Activated CD4-positive, alpha-beta memory T cell treated with anti-CD3 and anti-CD28 coated beads for 36 hours (primary cell): ENCODE measurements around the gene ACIN1. TPM values are rescaled to one million over a fixed set of nuclear protein-coding genes. Genes with fewer than 3 reads are reported as not detected.

Source experiments
- CTCF ChIA-PET: fragments of 350-600 bp; sonication (Branson Sonifier 250); formaldehyde crosslinking; loops from one replicate; lab custom pipeline; 2021; ENCODE audit warnings: antibody characterized with exemption, inconsistent platforms; lab: Charles Lee
- POLR2A ChIA-PET: fragments of 350-600 bp; sonication (Branson Sonifier 250); formaldehyde crosslinking; loops from one replicate; lab custom pipeline; 2021; ENCODE audit warnings: antibody characterized with exemption; lab: Charles Lee
- DNase-seq: peaks from one replicate; pipeline ENCODE4 v3.0.0-alpha.2; 2020
- H3K27ac Mint-ChIP-seq: one replicate; pipeline ENCODE4 v1.8.0; 2021; ENCODE audit warnings: mixed read lengths
- H3K27me3 Mint-ChIP-seq: one replicate; pipeline ENCODE4 v1.8.0; 2021; ENCODE audit warnings: mixed read lengths
- H3K36me3 Mint-ChIP-seq: one replicate; pipeline ENCODE4 v1.8.0; 2021; ENCODE audit warnings: mixed read lengths
- H3K4me1 Mint-ChIP-seq: one replicate; pipeline ENCODE4 v1.8.0; 2021; ENCODE audit warnings: low read depth, mixed read lengths
- H3K4me3 Mint-ChIP-seq: one replicate; pipeline ENCODE4 v1.8.0; 2021; ENCODE audit warnings: mild to moderate bottlenecking, mixed read lengths
- H3K9me3 Mint-ChIP-seq: one replicate; pipeline ENCODE4 v1.8.0; 2021; ENCODE audit warnings: mixed read lengths
- intact Hi-C: fragments of 100-400 bp; cut with micrococcal nuclease; formaldehyde crosslinking; loops from one replicate; pipeline ENCODE4 v1.15.1; 2023
- total RNA-seq, 2 experiments: library from RNA; stranded (reverse); gene quantifications; one replicate each; pipeline ENCODE4 v1.2.3, GENCODE V29; 2021

ACIN1 gene
- total RNA-seq, 2 experiments from 2014 or later = 148 to 157 TPM

DNA sequence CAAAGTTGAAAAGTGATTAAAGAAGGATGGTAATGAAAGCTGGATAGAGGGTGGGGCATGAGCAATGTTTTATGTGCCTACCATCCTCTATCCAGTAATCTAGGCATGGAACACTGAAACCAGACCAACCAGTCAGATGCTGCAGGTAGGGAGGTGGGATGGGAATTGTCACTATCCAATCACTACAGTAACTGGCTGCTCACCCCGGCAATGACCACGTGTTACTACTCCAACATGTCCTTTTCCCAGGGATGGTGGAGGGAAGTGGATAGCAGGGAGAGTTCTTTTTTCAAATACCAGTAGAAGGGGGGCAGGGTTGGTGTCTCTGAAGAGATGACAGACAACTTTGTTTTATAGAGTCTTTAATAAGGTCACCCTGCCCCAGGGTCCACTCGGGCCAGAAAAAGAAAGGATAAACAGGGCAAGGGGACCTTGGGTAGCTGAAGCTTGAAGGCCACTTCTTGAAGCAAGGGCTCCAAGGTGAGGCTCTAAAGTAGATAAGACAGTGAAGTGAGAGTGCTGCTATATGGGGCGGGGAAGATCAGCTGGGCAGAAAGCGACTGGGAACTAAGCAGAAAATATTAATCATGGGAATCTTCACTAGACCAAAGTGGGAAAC is 22.9 kb downstream of the ACIN1 start:
- H3K27ac Mint-ChIP-seq = peak overlapping the region; percentile 88
- H3K36me3 Mint-ChIP-seq = peaks cover 45% of the 10 kb centered on the region
- H3K9me3 Mint-ChIP-seq = no peaks in the 10 kb centered on the region
- intact Hi-C loops = loop anchor here (1.0 kb wide), 1 partner anchor 23 kb away; the partner anchor contains the start of genes ACIN1 and C14orf119
- DNase-seq = no peak
- ChIA-PET POLR2A (interaction anchor here (0.6 to 2.6 kb wide), 6 partner anchors 12 to 250 kb away, joined by 3 to 17 read pairs (median 4); partner anchors contain the start of genes ACIN1, C14orf119 and PRMT5), CTCF (interaction anchor here (0.5 to 5.2 kb wide), 15 partner anchors 9 to 229 kb away, joined by 3 to 65 read pairs (median 7); partner anchors contain the start of genes ACIN1, AJUBA, C14orf119 and CDH24)
- peak overlapping the region; percentile 94 for H3K4me3 Mint-ChIP-seq
- H3K4me1 Mint-ChIP-seq = peaks cover 39% of the 10 kb centered on the region
- no peaks in the 10 kb centered on the region for H3K27me3 Mint-ChIP-seq

- DNase-seq = peak; percentile 89
- H3K36me3 Mint-ChIP-seq = peaks cover 46% of the 10 kb centered on the region
- POLR2A ChIA-PET = interaction anchor here (0.6 to 2.6 kb wide), 7 partner anchors 11 to 251 kb away, joined by 3 to 17 read pairs (median 3); partner anchors contain the start of genes ACIN1, C14orf119 and PRMT5
- peak overlapping the region; percentile 94 for H3K4me3 Mint-ChIP-seq
- peak overlapping the region; percentile 88 for H3K27ac Mint-ChIP-seq
- CTCF ChIA-PET = interaction anchor here (0.5 to 5.2 kb wide), 17 partner anchors 9 to 229 kb away, joined by 3 to 65 read pairs (median 7); partner anchors contain the start of genes ACIN1, AJUBA, C14orf119 and CDH24
- intact Hi-C loops = loop anchor here (1.0 kb wide), 1 partner anchor 24 kb away; the partner anchor contains the start of genes ACIN1 and C14orf119
- H3K4me1 Mint-ChIP-seq = peaks cover 39% of the 10 kb centered on the region
- no peaks in the 10 kb centered on the region for H3K27me3 Mint-ChIP-seq
- H3K9me3 Mint-ChIP-seq = no peaks in the 10 kb centered on the region
These were observed 23.6 kb downstream of the ACIN1 start for GRCh38 chr14:23071244-23071920.

DNA sequence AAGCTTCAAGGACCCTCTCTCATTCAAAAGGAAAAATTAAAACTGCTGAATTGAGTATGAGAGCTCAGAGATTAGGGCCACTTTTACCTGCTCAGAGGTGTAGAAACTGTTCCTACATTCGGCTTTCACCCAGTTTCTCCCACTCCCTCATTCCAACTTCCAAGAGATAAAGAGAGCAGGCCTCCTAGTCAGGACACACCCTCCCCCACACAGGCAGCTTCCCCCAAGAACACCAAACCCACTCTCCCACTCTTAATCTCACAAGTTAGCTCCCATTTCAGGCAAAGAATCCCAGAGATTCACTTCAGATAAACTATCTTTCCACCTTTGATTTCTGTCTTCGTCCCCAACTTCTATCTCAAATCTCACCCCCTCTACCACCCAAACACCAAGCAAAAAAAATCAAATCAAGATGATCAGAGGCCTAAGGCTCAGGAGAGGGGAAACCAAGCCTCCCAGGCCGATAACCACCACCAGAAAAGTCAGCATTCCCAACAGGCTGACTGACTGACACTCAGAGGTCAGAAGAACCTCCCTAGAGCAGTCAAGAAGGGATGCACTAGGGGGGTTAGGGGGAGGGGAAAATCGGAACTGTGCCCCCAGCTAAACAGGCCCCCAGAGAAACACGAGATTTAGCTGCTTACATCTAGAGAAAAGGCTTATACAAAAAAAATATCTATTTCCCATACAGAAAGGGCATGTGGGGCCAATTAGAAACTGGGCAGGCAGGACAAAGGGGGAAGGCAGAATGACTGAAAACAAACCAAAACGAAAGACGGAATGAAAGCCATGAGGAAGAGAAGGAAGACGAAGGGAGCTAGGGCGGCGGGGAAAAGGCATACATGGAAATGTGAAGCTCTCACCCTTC is 24.4 kb downstream of the ACIN1 start:
- Mint-ChIP-seq H3K9me3 (no peaks in the 10 kb centered on the region), H3K27me3 (no peaks in the 10 kb centered on the region), H3K4me1 (peaks cover 44% of the 10 kb centered on the region), H3K36me3 (peaks cover 49% of the 10 kb centered on the region), H3K27ac (peak overlapping the region; percentile 88), H3K4me3 (peak overlapping the region; percentile 94)
- ChIA-PET CTCF (interaction anchor here (0.8 to 5.2 kb wide), 17 partner anchors 8 to 230 kb away, joined by 3 to 65 read pairs (median 7); partner anchors contain the start of genes ACIN1, AJUBA, C14orf119 and CDH24), POLR2A (interaction anchor here (0.6 to 2.6 kb wide), 3 partner anchors 8 to 64 kb away, joined by 3 to 17 read pairs (median 3); partner anchors contain the start of genes ACIN1 and C14orf119)
- no peak for DNase-seq
- intact Hi-C loops = loop anchor here (1.0 kb wide), 1 partner anchor 25 kb away; the partner anchor contains the start of genes ACIN1 and C14orf119

GRCh38 chr14:23069413-23069806 is 25.5 kb downstream of the ACIN1 start:
- H3K27me3 Mint-ChIP-seq = no peaks in the 10 kb centered on the region
- no peak overlapping the region for H3K27ac Mint-ChIP-seq
- H3K4me1 Mint-ChIP-seq = peaks cover 42% of the 10 kb centered on the region
- no peak for DNase-seq
- H3K9me3 Mint-ChIP-seq = no peaks in the 10 kb centered on the region
- POLR2A ChIA-PET = interaction anchor here (0.7 kb wide), 1 partner anchor 62 kb away, joined by 3 read pairs; no protein-coding TSS in a partner anchor
- peaks cover 45% of the 10 kb centered on the region for H3K36me3 Mint-ChIP-seq
- CTCF ChIA-PET = interaction anchor here (0.7 to 18.9 kb wide), 56 partner anchors 10 to 489 kb away, joined by 3 to 839 read pairs (median 7); partner anchors contain the start of genes ACIN1, AJUBA, C14orf119 and CDH24
- H3K4me3 Mint-ChIP-seq = no peak overlapping the region
- intact Hi-C loops = loop anchor here (1.0 to 2.0 kb wide), 2 partner anchors 39 to 118 kb away; no protein-coding TSS in a partner anchor

- ChIA-PET POLR2A (interaction anchor here (0.7 to 1.1 kb wide), 2 partner anchors 11 to 62 kb away, joined by 3 read pairs; partner anchors contain the start of gene CDH24), CTCF (interaction anchor here (0.6 to 18.9 kb wide), 63 partner anchors 11 to 489 kb away, joined by 3 to 839 read pairs (median 6); partner anchors contain the start of genes ACIN1, AJUBA, C14orf119 and CDH24)
- no peak overlapping the region for H3K4me3 Mint-ChIP-seq
- no peaks in the 10 kb centered on the region for H3K9me3 Mint-ChIP-seq
- DNase-seq = peak; percentile 82
- peaks cover 48% of the 10 kb centered on the region for H3K36me3 Mint-ChIP-seq
- H3K4me1 Mint-ChIP-seq = peaks cover 42% of the 10 kb centered on the region
- no peaks in the 10 kb centered on the region for H3K27me3 Mint-ChIP-seq
- intact Hi-C loops = loop anchor here (1.0 to 2.0 kb wide), 2 partner anchors 40 to 118 kb away; no protein-coding TSS in a partner anchor
- peak overlapping the region; percentile 66 for H3K27ac Mint-ChIP-seq
These were observed 26.0 kb downstream of the ACIN1 start for GRCh38 chr14:23068789-23069412.

DNA sequence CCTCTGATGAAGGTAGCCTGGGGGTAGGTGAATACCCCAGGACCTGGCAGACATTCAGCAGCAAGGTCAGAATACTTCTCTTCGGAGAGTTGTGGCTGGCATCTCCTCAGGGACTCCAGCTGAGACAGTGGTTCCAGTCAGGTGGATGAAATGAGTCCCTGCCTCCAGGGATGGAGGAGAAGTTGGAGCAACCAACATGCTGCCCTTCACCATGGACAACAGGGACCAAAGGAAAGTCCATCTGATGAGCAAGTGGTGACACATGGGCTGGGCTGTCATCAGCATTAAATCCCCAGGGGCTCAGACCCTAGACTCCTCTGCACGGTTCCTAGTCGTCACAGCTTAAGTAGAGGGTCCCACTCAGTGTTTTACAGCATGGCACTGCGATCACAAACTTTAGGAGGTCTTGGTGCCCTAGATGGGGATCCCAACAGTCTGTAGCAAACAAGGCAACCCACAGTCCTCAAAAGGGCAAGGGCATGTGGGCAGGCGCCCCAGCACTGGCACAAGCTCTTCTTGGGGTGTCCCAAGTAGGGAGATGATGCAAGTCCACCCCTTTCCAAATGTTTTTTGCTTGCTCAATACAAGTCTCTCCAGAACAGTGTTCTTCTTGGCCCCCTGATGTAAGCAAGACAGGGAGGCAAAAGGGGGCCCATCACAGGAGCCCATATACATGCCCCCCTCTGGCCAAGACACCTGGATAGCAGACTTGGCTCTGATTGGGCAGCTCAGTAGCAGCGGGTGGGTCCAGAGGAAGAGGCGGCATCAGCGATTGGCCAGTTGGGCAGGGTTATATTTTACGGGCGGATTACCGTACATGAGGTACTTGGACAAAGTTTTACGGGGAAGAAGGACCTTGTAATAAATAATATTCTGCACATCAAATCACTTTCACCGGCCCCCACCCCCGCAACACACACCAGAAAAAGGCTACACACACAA is 26.8 kb downstream of the ACIN1 start:
- Mint-ChIP-seq H3K36me3 (peaks cover 55% of the 10 kb centered on the region), H3K4me3 (no peak overlapping the region), H3K4me1 (peaks cover 42% of the 10 kb centered on the region), H3K27ac (peak overlapping the region; percentile 66), H3K27me3 (no peaks in the 10 kb centered on the region), H3K9me3 (no peaks in the 10 kb centered on the region)
- no peak for DNase-seq
- CTCF ChIA-PET = interaction anchor here (0.6 to 18.9 kb wide), 62 partner anchors 10 to 490 kb away, joined by 3 to 839 read pairs (median 6); partner anchors contain the start of genes ACIN1, AJUBA, C14orf119 and CDH24
- intact Hi-C loops = loop anchor here (2.0 kb wide), 1 partner anchor 41 kb away; no protein-coding TSS in a partner anchor
- POLR2A ChIA-PET = interaction anchor here (1.1 kb wide), 1 partner anchor 10 kb away, joined by 3 read pairs; the partner anchor contains the start of gene CDH24

- Mint-ChIP-seq H3K27me3 (no peaks in the 10 kb centered on the region), H3K4me3 (no peak overlapping the region), H3K36me3 (peaks cover 60% of the 10 kb centered on the region), H3K4me1 (peaks cover 39% of the 10 kb centered on the region), H3K9me3 (no peaks in the 10 kb centered on the region), H3K27ac (no peak overlapping the region)
- CTCF ChIA-PET = interaction anchor here (1.3 to 18.9 kb wide), 8 partner anchors 9 to 255 kb away, joined by 3 to 839 read pairs (median 38); partner anchors contain the start of genes AJUBA, CDH24 and PABPN1
- DNase-seq = no peak
- intact Hi-C loops = no loop called here
- POLR2A ChIA-PET = no interaction called here
These were observed 27.8 kb downstream of the ACIN1 start for GRCh38 chr14:23066855-23067744.

- H3K4me3 Mint-ChIP-seq = no peak overlapping the region
- ChIA-PET CTCF (interaction anchor here (1.3 to 18.9 kb wide), 4 partner anchors 8 to 76 kb away, joined by 3 to 839 read pairs (median 48); partner anchors contain the start of genes AJUBA and CDH24), POLR2A (no interaction called here)
- H3K36me3 Mint-ChIP-seq = peaks cover 60% of the 10 kb centered on the region
- no peak for DNase-seq
- no peaks in the 10 kb centered on the region for H3K9me3 Mint-ChIP-seq
- H3K27me3 Mint-ChIP-seq = no peaks in the 10 kb centered on the region
- intact Hi-C loops = no loop called here
- H3K27ac Mint-ChIP-seq = no peak overlapping the region
- H3K4me1 Mint-ChIP-seq = peaks cover 32% of the 10 kb centered on the region
These were observed 28.6 kb downstream of the ACIN1 start for GRCh38 chr14:23066368-23066767.

- Mint-ChIP-seq H3K27ac (no peak overlapping the region), H3K4me3 (no peak overlapping the region)
These were observed 31.3 kb downstream of the ACIN1 start for GRCh38 chr14:23063601-23064000.

More at GRCh38 chr14:23063601-23064000, 31.3 kb downstream of the ACIN1 start:
- Mint-ChIP-seq H3K36me3 (peaks cover 62% of the 10 kb centered on the region), H3K9me3 (no peaks in the 10 kb centered on the region), H3K27me3 (no peaks in the 10 kb centered on the region), H3K4me1 (peaks cover 10% of the 10 kb centered on the region)
- CTCF ChIA-PET = interaction anchor here (11.0 to 18.9 kb wide), 2 partner anchors 74 to 89 kb away, joined by 129 to 839 read pairs; partner anchors contain the start of gene AJUBA
- DNase-seq = no peak
- intact Hi-C loops = no loop called here
- POLR2A ChIA-PET = no interaction called here
